MM.1S (cell line): ENCODE data around the gene A3GALT2.

Source experiments
- EZH2 ChIP-seq: fragments of 300-600 bp; sonication (generic); optimal IDR thresholded peaks from 2 replicates; pipeline ENCODE3; 2017; ENCODE audit warnings: low read depth, mild to moderate bottlenecking, antibody characterized with exemption, low read length, mixed read lengths
- TF ChIP-seq, protein P1 (sequence below): fragments of 300-600 bp; sonication (generic); IDR thresholded peaks from 2 replicates; pipeline ENCODE4 v1.5.1; 2016; ENCODE audit warnings: antibody characterized with exemption, low read length, mixed read lengths

DNA sequence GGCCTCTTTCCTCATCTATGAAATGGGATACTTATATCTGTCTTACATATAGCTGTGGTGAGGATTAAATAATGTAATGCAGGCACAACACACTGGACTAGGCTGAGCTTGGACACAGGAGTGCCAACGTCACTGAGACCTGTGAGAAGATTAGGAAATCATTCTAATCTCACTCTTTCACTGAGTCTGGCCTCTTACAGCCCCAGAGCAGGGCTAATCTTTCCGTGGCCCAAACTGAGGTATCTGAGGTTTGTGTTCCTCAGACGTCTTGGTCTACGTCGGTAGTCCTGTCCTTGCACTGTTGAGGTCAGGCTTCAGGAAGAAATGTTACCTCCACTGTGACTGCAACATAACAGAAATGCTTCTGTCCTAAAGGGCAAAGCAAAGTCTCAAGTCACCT, 22.6 kb upstream of the A3GALT2 start:
- TF ChIP-seq, protein P1, sequence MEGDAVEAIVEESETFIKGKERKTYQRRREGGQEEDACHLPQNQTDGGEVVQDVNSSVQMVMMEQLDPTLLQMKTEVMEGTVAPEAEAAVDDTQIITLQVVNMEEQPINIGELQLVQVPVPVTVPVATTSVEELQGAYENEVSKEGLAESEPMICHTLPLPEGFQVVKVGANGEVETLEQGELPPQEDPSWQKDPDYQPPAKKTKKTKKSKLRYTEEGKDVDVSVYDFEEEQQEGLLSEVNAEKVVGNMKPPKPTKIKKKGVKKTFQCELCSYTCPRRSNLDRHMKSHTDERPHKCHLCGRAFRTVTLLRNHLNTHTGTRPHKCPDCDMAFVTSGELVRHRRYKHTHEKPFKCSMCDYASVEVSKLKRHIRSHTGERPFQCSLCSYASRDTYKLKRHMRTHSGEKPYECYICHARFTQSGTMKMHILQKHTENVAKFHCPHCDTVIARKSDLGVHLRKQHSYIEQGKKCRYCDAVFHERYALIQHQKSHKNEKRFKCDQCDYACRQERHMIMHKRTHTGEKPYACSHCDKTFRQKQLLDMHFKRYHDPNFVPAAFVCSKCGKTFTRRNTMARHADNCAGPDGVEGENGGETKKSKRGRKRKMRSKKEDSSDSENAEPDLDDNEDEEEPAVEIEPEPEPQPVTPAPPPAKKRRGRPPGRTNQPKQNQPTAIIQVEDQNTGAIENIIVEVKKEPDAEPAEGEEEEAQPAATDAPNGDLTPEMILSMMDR = no peak
- TF ChIP-seq EZH2 = no peak
